ENCODE results near the gene SERBP1. TPM values are rescaled to one million over a fixed set of nuclear protein-coding genes. Genes with fewer than 3 reads are reported as not detected.

The SERBP1 gene
- total RNA-seq, 1 experiment from 2014 or later = 447 TPM

GRCh38 chr1:67464058-67464457 lies 33.9 kb upstream of the SERBP1 start:
- H3K4me1 ChIP-seq (ENCODE audit: insufficient read depth, low read length, poor library complexity, severe bottlenecking) = no peaks in the 10 kb centered on the region
- no peak overlapping the region for H3K27ac ChIP-seq (ENCODE audit: low read depth, low read length, poor library complexity, severe bottlenecking)
- TF ChIP-seq CTCF (conservative IDR thresholded peaks at IDR 0.05; ENCODE audit: low read depth, low read length) (no peak), EZH2 (IDR thresholded peaks at IDR 0.05; ENCODE audit: borderline replicate concordance, low read depth, low read length, poor library complexity, severe bottlenecking) (no peak)
- no peak overlapping the region for H3K4me3 ChIP-seq (ENCODE audit: low read depth, low read length, poor library complexity, severe bottlenecking)
- no peak for DNase-seq (ENCODE audit: low spot score)
- no peaks in the 10 kb centered on the region for H3K36me3 ChIP-seq (ENCODE audit: insufficient read depth, low read length, poor library complexity, severe bottlenecking)
- no peaks in the 10 kb centered on the region for H3K9me3 ChIP-seq (ENCODE audit: low read depth, low read length, poor library complexity, severe bottlenecking)
- no peaks in the 10 kb centered on the region for H3K27me3 ChIP-seq (replicated peaks; ENCODE audit: insufficient read depth, low read depth, low read length, poor library complexity)
- intact Hi-C loops (cut with micrococcal nuclease; ENCODE audit: unreplicated experiment) = no loop called here
- POLR2A ChIA-PET (ENCODE audit: low non-redundant PET) = no interaction called here
- BruUV-seq (replicated peaks) = no TSS peak
- CTCF ChIA-PET = no interaction called here

- Histone ChIP-seq H3K4me3 (ENCODE audit: low read depth, low read length, poor library complexity, severe bottlenecking) (no peak overlapping the region), H3K36me3 (ENCODE audit: insufficient read depth, low read length, poor library complexity, severe bottlenecking) (no peaks in the 10 kb centered on the region), H3K9me3 (ENCODE audit: low read depth, low read length, poor library complexity, severe bottlenecking) (no peaks in the 10 kb centered on the region), H3K27me3 (replicated peaks; ENCODE audit: insufficient read depth, low read depth, low read length, poor library complexity) (no peaks in the 10 kb centered on the region), H3K27ac (ENCODE audit: low read depth, low read length, poor library complexity, severe bottlenecking) (no peak overlapping the region), H3K4me1 (ENCODE audit: insufficient read depth, low read length, poor library complexity, severe bottlenecking) (no peaks in the 10 kb centered on the region)
- ChIA-PET POLR2A (ENCODE audit: low non-redundant PET) (interaction anchor here (1.0 kb wide), 1 partner anchor 62 kb away, joined by 3 read pairs; no protein-coding TSS in a partner anchor), CTCF (no interaction called here)
- no TSS peak for BruUV-seq (replicated peaks)
- DNase-seq (ENCODE audit: low spot score) = peak; percentile 58
- intact Hi-C loops (cut with micrococcal nuclease; ENCODE audit: unreplicated experiment) = no loop called here
- TF ChIP-seq CTCF (conservative IDR thresholded peaks at IDR 0.05; ENCODE audit: low read depth, low read length) = no peak
- no peak for TF ChIP-seq EZH2 (IDR thresholded peaks at IDR 0.05; ENCODE audit: borderline replicate concordance, low read depth, low read length, poor library complexity, severe bottlenecking)
Measured at GRCh38 chr1:67463298-67463955, 33.2 kb upstream of the SERBP1 start.

- H3K4me3 ChIP-seq (ENCODE audit: low read depth, low read length, poor library complexity, severe bottlenecking) = no peak overlapping the region
- BruUV-seq (replicated peaks) = no TSS peak
- no peaks in the 10 kb centered on the region for H3K27me3 ChIP-seq (replicated peaks; ENCODE audit: insufficient read depth, low read depth, low read length, poor library complexity)
- H3K9me3 ChIP-seq (ENCODE audit: low read depth, low read length, poor library complexity, severe bottlenecking) = no peaks in the 10 kb centered on the region
- no peaks in the 10 kb centered on the region for H3K36me3 ChIP-seq (ENCODE audit: insufficient read depth, low read length, poor library complexity, severe bottlenecking)
- H3K4me1 ChIP-seq (ENCODE audit: insufficient read depth, low read length, poor library complexity, severe bottlenecking) = no peaks in the 10 kb centered on the region
- H3K27ac ChIP-seq (ENCODE audit: low read depth, low read length, poor library complexity, severe bottlenecking) = no peak overlapping the region
- ChIA-PET POLR2A (ENCODE audit: low non-redundant PET) (no interaction called here), CTCF (no interaction called here)
- TF ChIP-seq EZH2 (IDR thresholded peaks at IDR 0.05; ENCODE audit: borderline replicate concordance, low read depth, low read length, poor library complexity, severe bottlenecking) (no peak), CTCF (conservative IDR thresholded peaks at IDR 0.05; ENCODE audit: low read depth, low read length) (no peak)
- intact Hi-C loops (cut with micrococcal nuclease; ENCODE audit: unreplicated experiment) = no loop called here
- DNase-seq (ENCODE audit: low spot score) = no peak
Measured at GRCh38 chr1:67460676-67461500, 30.7 kb upstream of the SERBP1 start.

Measured in A673 (cell line).